B cell (primary cell): ENCODE measurements around the gene UGT2A3. TPM values are rescaled to one million over a fixed set of nuclear protein-coding genes. Genes with fewer than 3 reads are reported as not detected.

Experiments
- ATAC-seq: fragments of 200-7000 bp; cut with Tn5 transposase; one replicate; pipeline ENCODE4 v1.10.0; 2021; ENCODE audit warnings: low read depth, mild to moderate bottlenecking, moderate number of reproducible peaks, moderate library complexity
- CTCF ChIA-PET: fragments of 350-600 bp; sonication (Branson Sonifier 250); formaldehyde crosslinking; loops from one replicate; lab custom pipeline; 2021; ENCODE audit warnings: antibody characterized with exemption, inconsistent platforms; lab: Charles Lee
- POLR2A ChIA-PET: fragments of 350-600 bp; sonication (Branson Sonifier 250); formaldehyde crosslinking; loops from one replicate; lab custom pipeline; 2021; ENCODE audit warnings: antibody characterized with exemption; lab: Charles Lee
- DNase-seq: peaks from one replicate; pipeline ENCODE4 v3.0.0; 2013
- H2AFZ ChIP-seq: 2 replicates; pipeline ENCODE4 v1.6.1; 2012; ENCODE audit warnings: mild to moderate bottlenecking, low read depth, low read length; ENCODE audit not compliant: insufficient read depth, poor library complexity, severe bottlenecking
- H3K27ac ChIP-seq, 2 donors: 1 replicate in 1 of 2; 2 replicates in 1 of 2; pipeline ENCODE4 v1.5.1; 2012 to 2013; ENCODE audit warnings: low read length in 2 of 2, mild to moderate bottlenecking in 2 of 2, moderate library complexity in 1 of 2
- H3K27me3 ChIP-seq, 4 experiments: fragments of 200-600 bp in 1 of 4; sonication (generic) in 1 of 4; replicated peaks in 1 of 4; 1 replicate in 2 of 4; 2 replicates in 2 of 4; pipeline versions ENCODE4 v1.6.1 to v1.7.0; 2013 to 2016; ENCODE audit warnings: low read length in 3 of 4, mild to moderate bottlenecking in 2 of 4, mixed read lengths in 1 of 4, moderate library complexity in 1 of 4; ENCODE audit not compliant: insufficient read depth in 4 of 4, control insufficient read depth in 3 of 4; ENCODE audit errors: control extremely low read depth in 1 of 4
- H3K36me3 ChIP-seq, 2 experiments: replicated peaks in 1 of 2; 1 replicate in 1 of 2; 2 replicates in 1 of 2; pipeline versions ENCODE4 v1.6.1 to v1.7.1; 2013; ENCODE audit warnings: low read length in 1 of 2; ENCODE audit not compliant: insufficient read depth in 2 of 2, control insufficient read depth in 1 of 2; ENCODE audit errors: control extremely low read depth in 1 of 2, extremely low read depth in 1 of 2
- H3K4me1 ChIP-seq, 2 donors: fragments of 200-600 bp in 1 of 2; sonication (generic) in 1 of 2; 1 replicate in 1 of 2; 2 replicates in 1 of 2; pipeline versions ENCODE4 v1.5.1 to v1.6.1; 2013 to 2017; ENCODE audit warnings: low read length in 2 of 2; ENCODE audit not compliant: control insufficient read depth in 2 of 2, insufficient read depth in 2 of 2
- H3K4me2 ChIP-seq: replicated peaks from 2 replicates; pipeline ENCODE3; 2012; ENCODE audit warnings: mild to moderate bottlenecking, low read depth, low read length; ENCODE audit not compliant: poor library complexity, severe bottlenecking
- H3K4me3 ChIP-seq, 5 experiments: fragments of 200-600 bp in 1 of 5; sonication (generic) in 1 of 5; 1 replicate in 3 of 5; 2 replicates in 2 of 5; pipeline versions ENCODE4 v1.5.1 to v1.7.0; 2011 to 2016; ENCODE audit warnings: low read length in 4 of 5, mild to moderate bottlenecking in 4 of 5, low read depth in 2 of 5, control low read depth in 1 of 5, moderate library complexity in 1 of 5; ENCODE audit not compliant: insufficient read depth in 1 of 5; ENCODE audit errors: control extremely low read depth in 1 of 5, extremely low read depth in 1 of 5
- H3K79me2 ChIP-seq: fragments of 200-600 bp; sonication (generic); one replicate; pipeline ENCODE4 v1.6.0; 2016; ENCODE audit warnings: low read length; ENCODE audit not compliant: control insufficient read depth, insufficient read depth
- H3K9ac ChIP-seq: fragments of 200-600 bp; sonication (generic); 2 replicates; pipeline ENCODE4 v1.6.1; 2017; ENCODE audit warnings: mild to moderate bottlenecking, low read length, moderate library complexity
- H3K9me3 ChIP-seq, 3 donors: one replicate each; pipeline versions ENCODE4 v1.6.1 to v1.7.1; 2013; ENCODE audit warnings: low read length in 2 of 3; ENCODE audit not compliant: control insufficient read depth in 2 of 3, insufficient read depth in 1 of 3; ENCODE audit errors: control extremely low read depth in 1 of 3
- H4K20me1 ChIP-seq: 2 replicates; pipeline ENCODE4 v1.6.0; 2012; ENCODE audit warnings: mild to moderate bottlenecking, low read length; ENCODE audit not compliant: insufficient read depth, control insufficient read depth, poor library complexity, severe bottlenecking
- H3K27ac Mint-ChIP-seq: one replicate; pipeline ENCODE4 v1.8.0; 2021; ENCODE audit warnings: mixed read lengths
- H3K27me3 Mint-ChIP-seq: one replicate; pipeline ENCODE4 v1.8.0; 2021; ENCODE audit warnings: mixed read lengths
- H3K4me1 Mint-ChIP-seq: one replicate; pipeline ENCODE4 v1.8.0; 2021; ENCODE audit warnings: mixed read lengths
- H3K4me3 Mint-ChIP-seq: one replicate; pipeline ENCODE4 v1.8.0; 2021; ENCODE audit warnings: mixed read lengths
- H3K9me3 Mint-ChIP-seq: one replicate; pipeline ENCODE4 v1.8.0; 2022; ENCODE audit warnings: mixed read lengths; ENCODE audit not compliant: insufficient read depth
- CTCF ChIP-seq: fragments of 200-600 bp; IDR thresholded peaks from one replicate; pipeline ENCODE4 v1.8.0; 2022; ENCODE audit warnings: antibody characterized with exemption, mild to moderate bottlenecking
- EZH2 ChIP-seq: IDR thresholded peaks from 2 replicates; pipeline ENCODE4 v1.6.1; 2012; ENCODE audit warnings: borderline replicate concordance, low read depth, mild to moderate bottlenecking, moderate library complexity, low read length; ENCODE audit not compliant: insufficient read depth, poor library complexity, severe bottlenecking
- WGBS: methylation state at CpG from one replicate; pipeline ENCODE4 v1.1.5; 2013; ENCODE audit warnings: missing lambda C conversion rate; ENCODE audit not compliant: insufficient coverage; 5-methylcytosine and 5-hydroxymethylcytosine counted together
- intact Hi-C: fragments of 100-400 bp; cut with micrococcal nuclease; formaldehyde crosslinking; loops from one replicate; pipeline ENCODE4 v1.10.0; 2022
- polyA plus RNA-seq: library from polyadenylated mRNA; depleted of rRNA; stranded (reverse); fragments of >200 nt; gene quantifications from 2 replicates; pipeline ENCODE4 v1.2.3, GENCODE V29; 2012
- total RNA-seq, 2 donors: library from RNA; stranded (reverse); fragments of 120-200 nt in 1 of 2; gene quantifications; 1 replicate in 1 of 2; 2 replicates in 1 of 2; pipeline versions ENCODE4 v1.2.3 to v1.2.4, GENCODE V29; 2013 to 2022

UGT2A3 gene
- total and polyA plus RNA-seq, 2 donors (not counting 1 experiment from before 2014, with no cell fraction given): not detected

- Histone ChIP-seq H3K9me3 (no peaks in the 10 kb centered on the region), H3K79me2 (no peaks in the 10 kb centered on the region), H3K4me1 (no peaks in the 10 kb centered on the region), H3K27ac (no peak overlapping the region), H2AFZ (no peak overlapping the region), H3K36me3 (no peaks in the 10 kb centered on the region), H3K4me2 (no peak overlapping the region), H4K20me1 (no peaks in the 10 kb centered on the region), H3K9ac (no peak overlapping the region), H3K4me3 (no peak overlapping the region), H3K27me3 (no peaks in the 10 kb centered on the region)
- TF ChIP-seq CTCF (no peak), EZH2 (no peak)
- Mint-ChIP-seq H3K27ac (no peak overlapping the region), H3K4me1 (no peaks in the 10 kb centered on the region), H3K9me3 (no peaks in the 10 kb centered on the region), H3K27me3 (no peaks in the 10 kb centered on the region), H3K4me3 (no peak overlapping the region)
- CTCF ChIA-PET: no interaction called here
- intact Hi-C loops: no loop called here
- POLR2A ChIA-PET: no interaction called here
- 60% methylated on average over 1 of the region's 3 CpGs for WGBS
- DNase-seq (no peak), ATAC-seq (no peak)
Measured at GRCh38 chr4:68948985-68949384, 2.6 kb downstream of the UGT2A3 start.

- ChIA-PET POLR2A (no interaction called here), CTCF (no interaction called here)
- Mint-ChIP-seq H3K4me3 (no peak overlapping the region), H3K9me3 (no peaks in the 10 kb centered on the region), H3K27ac (no peak overlapping the region), H3K27me3 (no peaks in the 10 kb centered on the region), H3K4me1 (no peaks in the 10 kb centered on the region)
- ATAC-seq: no peak
- Histone ChIP-seq H3K27me3 (no peaks in the 10 kb centered on the region), H2AFZ (no peak overlapping the region), H3K4me2 (no peak overlapping the region), H3K79me2 (no peaks in the 10 kb centered on the region), H3K9me3 (no peaks in the 10 kb centered on the region), H3K36me3 (no peaks in the 10 kb centered on the region), H3K4me3 (no peak overlapping the region), H3K4me1 (no peaks in the 10 kb centered on the region), H3K9ac (no peak overlapping the region), H4K20me1 (no peaks in the 10 kb centered on the region), H3K27ac (no peak overlapping the region)
- 100% methylated on average over 1 of the region's 2 CpGs for WGBS
- no peak for DNase-seq
- no peak for TF ChIP-seq CTCF
- TF ChIP-seq EZH2: no peak
- intact Hi-C loops: no loop called here
Measured at GRCh38 chr4:68948044-68948743, 3.4 kb downstream of the UGT2A3 start.
